Measurements from ENCODE around the gene TRMT61A.

Gene TRMT61A

GRCh38 chr14:103527408-103528145 lies 1.4 kb upstream of the TRMT61A start:
- no peak for TF ChIP-seq CTCF (IDR thresholded peaks at IDR 0.05; ENCODE audit: borderline replicate concordance, control extremely low read depth, extremely low read depth, insufficient read depth, missing control alignments)
- in situ Hi-C loops (cut with MboI; ENCODE audit: low sequenced_read_pairs, unreplicated experiment), result no loop called here
- DNase-seq (ENCODE audit: low spot score), result peak; percentile 82

DNA sequence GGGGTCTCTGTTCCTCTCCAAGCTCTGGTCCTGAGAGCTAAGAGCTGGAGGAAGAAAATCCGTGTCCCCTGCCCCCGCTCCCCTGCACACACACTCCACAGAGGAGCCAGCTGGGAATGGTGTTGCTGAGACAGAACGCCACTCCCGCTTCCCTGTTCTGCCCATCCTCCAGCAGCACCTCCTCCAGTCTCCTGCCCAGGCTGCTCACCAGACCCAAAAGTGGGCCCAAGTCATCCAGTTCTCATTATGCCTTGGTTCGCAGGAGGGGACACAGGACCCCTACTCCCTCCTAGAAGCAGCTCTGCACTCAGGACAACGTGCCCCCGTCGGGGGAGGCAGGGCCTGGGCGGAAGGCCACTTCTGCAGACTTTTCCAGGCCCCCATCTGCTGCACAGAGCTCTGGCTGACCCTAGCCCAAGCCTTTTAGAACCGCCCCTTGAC lies 830 bp upstream of the TRMT61A start:
- no peak for TF ChIP-seq CTCF (IDR thresholded peaks at IDR 0.05; ENCODE audit: borderline replicate concordance, control extremely low read depth, extremely low read depth, insufficient read depth, missing control alignments)
- DNase-seq (ENCODE audit: low spot score), result no peak
- in situ Hi-C loops (cut with MboI; ENCODE audit: low sequenced_read_pairs, unreplicated experiment), result no loop called here

- DNase-seq (ENCODE audit: low spot score), result no peak
- no peak for TF ChIP-seq CTCF (IDR thresholded peaks at IDR 0.05; ENCODE audit: borderline replicate concordance, control extremely low read depth, extremely low read depth, insufficient read depth, missing control alignments)
- in situ Hi-C loops (cut with MboI; ENCODE audit: low sequenced_read_pairs, unreplicated experiment), result no loop called here
Observed at GRCh38 chr14:103529383-103530365, 678 bp downstream of the TRMT61A start.

GRCh38 chr14:103530390-103530789 lies 1.4 kb downstream of the TRMT61A start:
- in situ Hi-C loops (cut with MboI; ENCODE audit: low sequenced_read_pairs, unreplicated experiment), result no loop called here
- DNase-seq (ENCODE audit: low spot score), result no peak
- TF ChIP-seq CTCF (IDR thresholded peaks at IDR 0.05; ENCODE audit: borderline replicate concordance, control extremely low read depth, extremely low read depth, insufficient read depth, missing control alignments), result no peak

GRCh38 chr14:103530831-103531230 lies 1.8 kb downstream of the TRMT61A start:
- no peak for DNase-seq (ENCODE audit: low spot score)
- no peak for TF ChIP-seq CTCF (IDR thresholded peaks at IDR 0.05; ENCODE audit: borderline replicate concordance, control extremely low read depth, extremely low read depth, insufficient read depth, missing control alignments)
- in situ Hi-C loops (cut with MboI; ENCODE audit: low sequenced_read_pairs, unreplicated experiment), result no loop called here

DNA sequence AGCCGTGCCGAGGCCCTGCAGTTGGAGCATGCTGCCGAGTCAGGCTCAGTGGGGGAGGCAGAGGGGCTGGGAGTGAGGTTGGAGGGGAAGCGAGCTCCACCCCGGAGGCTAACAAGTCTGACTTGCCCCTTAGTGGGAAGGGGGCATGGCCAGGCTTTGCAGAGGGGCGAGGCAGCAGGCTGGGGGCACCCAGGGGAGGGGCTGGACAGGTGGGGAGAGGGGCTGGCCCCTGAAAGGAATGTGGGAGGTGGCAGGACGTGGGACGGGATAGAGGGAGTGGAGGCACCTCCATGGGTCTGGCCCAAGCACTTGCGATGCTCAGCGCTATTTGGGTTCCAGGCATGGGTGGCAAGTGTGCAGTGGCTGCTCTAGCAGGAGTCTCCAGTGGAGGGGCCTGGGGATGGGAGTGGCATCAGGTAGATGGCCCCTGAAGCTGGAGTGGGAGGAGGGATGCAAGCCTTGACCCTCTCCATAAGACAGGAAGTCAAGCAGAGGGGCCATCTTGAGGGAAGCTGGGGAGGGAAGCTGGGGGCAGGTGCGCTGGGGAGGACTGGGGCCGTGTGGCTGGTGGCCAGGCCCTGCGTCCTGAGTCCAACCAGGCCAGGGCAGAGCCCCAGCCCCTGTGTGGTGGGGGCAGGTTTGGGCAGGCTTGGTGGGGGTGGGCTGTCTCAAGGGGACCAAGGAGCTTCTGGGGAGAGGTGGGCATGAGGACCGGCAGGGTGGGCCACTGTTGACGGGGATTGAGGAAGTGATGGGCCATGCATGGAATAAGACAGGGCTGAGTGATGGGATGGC lies 2.6 kb downstream of the TRMT61A start:
- in situ Hi-C loops (cut with MboI; ENCODE audit: low sequenced_read_pairs, unreplicated experiment), result no loop called here
- TF ChIP-seq CTCF (IDR thresholded peaks at IDR 0.05; ENCODE audit: borderline replicate concordance, control extremely low read depth, extremely low read depth, insufficient read depth, missing control alignments), result no peak

More for the DNA sequence above, 2.6 kb downstream of the TRMT61A start:
- no peak for DNase-seq (ENCODE audit: low spot score)

All from GM13976 (cell line).